Caco-2 (cell line): Measurements from ENCODE around the gene VTI1A. TPM values are rescaled to one million over a fixed set of nuclear protein-coding genes. Genes with fewer than 3 reads are reported as not detected.
"Not testable (repeated sequence)": the region's sequence is repeated elsewhere in the genome, so short reads cannot be mapped to it uniquely, and the experiment has no call there.

Source experiments
- BruUV-seq: library from RNA; stranded (reverse); fragments of 400-500 nt; replicated peaks from 2 replicates; lab custom pipeline; 2021; lab: Mats Ljungman, UMichigan
- CTCF ChIA-PET: fragments of 300-600 bp; sonication (Branson Sonifier 250); formaldehyde crosslinking; loops from one replicate; lab custom pipeline; 2022; ENCODE audit warnings: antibody characterized with exemption; lab: Charles Lee
- POLR2A ChIA-PET: fragments of 300-600 bp; sonication (Branson Sonifier 250); formaldehyde crosslinking; loops from one replicate; lab custom pipeline; 2022; ENCODE audit warnings: antibody characterized with exemption; lab: Charles Lee
- DNase-seq, 2 experiments: peaks; one replicate each; pipeline versions ENCODE4 v3.0.0 to v3.0.0-alpha.2; 2020 to 2022
- H3K27me3 ChIP-seq: replicated peaks from 2 replicates; pipeline ENCODE4 v1.6.0; 2011; ENCODE audit warnings: low read length; ENCODE audit not compliant: control insufficient read depth, insufficient read depth
- H3K36me3 ChIP-seq: 2 replicates; pipeline ENCODE4 v1.5.1; 2011; ENCODE audit warnings: low read length; ENCODE audit not compliant: control insufficient read depth, insufficient read depth
- H3K4me1 ChIP-seq: fragments of 250-450 bp; sonication (Bioruptor Pico); 2 replicates; pipeline ENCODE4 v1.5.1; 2020; ENCODE audit warnings: mild to moderate bottlenecking
- H3K4me3 ChIP-seq: 2 replicates; pipeline ENCODE4 v1.5.1; 2011; ENCODE audit warnings: low read depth, mild to moderate bottlenecking, control low read depth, low read length
- H3K9me3 ChIP-seq: fragments of 250-450 bp; sonication (Bioruptor Pico); 2 replicates; pipeline ENCODE4 v1.5.1; 2020; ENCODE audit warnings: mild to moderate bottlenecking, moderate library complexity
- H3K27ac Mint-ChIP-seq: one replicate; pipeline ENCODE4 v1.8.0; 2022; ENCODE audit warnings: mixed read lengths; ENCODE audit not compliant: unreplicated experiment
- H3K27me3 Mint-ChIP-seq: one replicate; pipeline ENCODE4 v1.8.0; 2022; ENCODE audit warnings: mixed read lengths; ENCODE audit not compliant: insufficient read depth, unreplicated experiment
- H3K36me3 Mint-ChIP-seq: one replicate; pipeline ENCODE4 v1.8.0; 2022; ENCODE audit warnings: mild to moderate bottlenecking, mixed read lengths; ENCODE audit not compliant: insufficient read depth, unreplicated experiment
- H3K4me1 Mint-ChIP-seq: one replicate; pipeline ENCODE4 v1.8.0; 2022; ENCODE audit warnings: low read depth, mixed read lengths; ENCODE audit not compliant: unreplicated experiment
- H3K4me3 Mint-ChIP-seq: one replicate; pipeline ENCODE4 v1.8.0; 2022; ENCODE audit warnings: mild to moderate bottlenecking, moderate library complexity, mixed read lengths; ENCODE audit not compliant: unreplicated experiment
- H3K9me3 Mint-ChIP-seq: one replicate; pipeline ENCODE4 v1.8.0; 2022; ENCODE audit warnings: mixed read lengths; ENCODE audit not compliant: unreplicated experiment
- intact Hi-C: fragments of 100-400 bp; cut with micrococcal nuclease; formaldehyde crosslinking; loops from one replicate; pipeline ENCODE4 v1.10.0; 2022; ENCODE audit not compliant: unreplicated experiment
- total RNA-seq: library from RNA; stranded (reverse); gene quantifications from 2 replicates; pipeline ENCODE4 v1.2.3, GENCODE V29; 2022
- TF ChIP-seq, protein P1 (sequence below), 2 experiments: fragments of 200-600 bp in 1 of 2; IDR thresholded peaks; 1 replicate in 1 of 2; 2 replicates in 1 of 2; pipeline versions ENCODE4 v1.5.1 to v1.8.0; 2011 to 2022; ENCODE audit warnings: antibody characterized with exemption in 1 of 2, control low read depth in 1 of 2, inconsistent platforms in 1 of 2, low read depth in 1 of 2, low read length in 1 of 2, mild to moderate bottlenecking in 1 of 2, moderate library complexity in 1 of 2; ENCODE audit not compliant: insufficient read depth in 1 of 2, severe bottlenecking in 1 of 2, unreplicated experiment in 1 of 2

Gene VTI1A
- total RNA-seq, 1 experiment from 2014 or later: 45.6 TPM

DNA sequence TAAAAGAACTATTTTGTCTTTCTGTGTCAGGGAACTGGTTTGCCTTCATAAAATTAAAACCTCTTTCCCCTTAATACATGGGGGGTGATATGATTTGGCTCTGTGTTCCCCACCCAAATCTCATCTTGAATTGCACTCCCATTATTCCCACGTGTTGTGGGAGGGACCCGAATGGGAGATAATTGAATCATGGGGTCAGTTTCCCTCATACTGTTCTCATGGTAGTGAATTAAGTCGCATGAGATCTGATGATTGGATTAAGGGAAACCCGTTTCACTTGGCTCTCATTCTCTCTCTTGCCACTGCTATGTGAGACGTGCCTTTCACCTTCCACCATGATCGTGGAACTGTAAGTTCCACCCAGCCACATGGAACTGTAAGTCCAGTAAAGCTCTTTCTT, 142.1 kb downstream of the VTI1A start:
- Mint-ChIP-seq H3K27me3 (no peaks in the 10 kb centered on the region), H3K36me3 (no peaks in the 10 kb centered on the region), H3K4me3 (no peak overlapping the region), H3K4me1 (peaks cover 9% of the 10 kb centered on the region), H3K27ac (no peak overlapping the region), H3K9me3 (no peaks in the 10 kb centered on the region)
- ChIA-PET POLR2A (interaction anchor here (0.6 to 0.7 kb wide), 2 partner anchors 98 to 187 kb away, joined by 7 to 13 read pairs; no protein-coding TSS in a partner anchor), CTCF (interaction anchor here (0.6 kb wide), 2 partner anchors 52 to 627 kb away, joined by 4 to 5 read pairs; no protein-coding TSS in a partner anchor)
- DNase-seq: no peak
- H3K36me3 ChIP-seq: no peaks in the 10 kb centered on the region
- no peak overlapping the region for H3K4me3 ChIP-seq
- no peaks in the 10 kb centered on the region for H3K27me3 ChIP-seq
- H3K9me3 ChIP-seq: no peaks in the 10 kb centered on the region
- 0 out of 2 replicates have a peak, but pooled peaks cover 4% of the 10 kb centered on the region for H3K4me1 ChIP-seq
- TF ChIP-seq, protein P1, sequence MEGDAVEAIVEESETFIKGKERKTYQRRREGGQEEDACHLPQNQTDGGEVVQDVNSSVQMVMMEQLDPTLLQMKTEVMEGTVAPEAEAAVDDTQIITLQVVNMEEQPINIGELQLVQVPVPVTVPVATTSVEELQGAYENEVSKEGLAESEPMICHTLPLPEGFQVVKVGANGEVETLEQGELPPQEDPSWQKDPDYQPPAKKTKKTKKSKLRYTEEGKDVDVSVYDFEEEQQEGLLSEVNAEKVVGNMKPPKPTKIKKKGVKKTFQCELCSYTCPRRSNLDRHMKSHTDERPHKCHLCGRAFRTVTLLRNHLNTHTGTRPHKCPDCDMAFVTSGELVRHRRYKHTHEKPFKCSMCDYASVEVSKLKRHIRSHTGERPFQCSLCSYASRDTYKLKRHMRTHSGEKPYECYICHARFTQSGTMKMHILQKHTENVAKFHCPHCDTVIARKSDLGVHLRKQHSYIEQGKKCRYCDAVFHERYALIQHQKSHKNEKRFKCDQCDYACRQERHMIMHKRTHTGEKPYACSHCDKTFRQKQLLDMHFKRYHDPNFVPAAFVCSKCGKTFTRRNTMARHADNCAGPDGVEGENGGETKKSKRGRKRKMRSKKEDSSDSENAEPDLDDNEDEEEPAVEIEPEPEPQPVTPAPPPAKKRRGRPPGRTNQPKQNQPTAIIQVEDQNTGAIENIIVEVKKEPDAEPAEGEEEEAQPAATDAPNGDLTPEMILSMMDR (IDR thresholded peaks at IDR 0.05; ENCODE audit: insufficient read depth in 1 of 2, low read depth in 1 of 2, low read length in 1 of 2, severe bottlenecking in 1 of 2, unreplicated experiment in 1 of 2): no peak
- intact Hi-C loops: no loop called here
- no TSS peak for BruUV-seq

DNA sequence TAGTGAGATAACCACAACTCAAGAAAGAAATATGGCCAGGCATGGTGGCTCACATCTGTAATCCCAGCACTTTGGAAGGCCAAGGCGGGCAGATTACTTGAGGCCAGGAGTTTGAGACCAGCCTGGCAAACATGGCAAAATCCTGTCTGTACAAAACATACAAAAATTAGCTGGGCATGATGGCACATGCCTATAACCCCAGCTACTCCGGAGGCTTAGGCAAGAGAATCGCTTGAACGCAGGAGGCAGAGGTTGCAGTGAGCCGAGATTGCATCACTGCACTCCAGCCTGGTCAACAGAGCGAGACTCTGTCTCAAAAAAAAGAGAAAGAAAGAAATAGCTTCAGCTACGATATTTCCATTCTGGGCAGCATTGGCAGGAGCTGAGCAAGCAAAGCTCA, 143.8 kb downstream of the VTI1A start:
- POLR2A ChIA-PET, H3K9me3 Mint-ChIP-seq: not testable (repeated sequence)

DNA sequence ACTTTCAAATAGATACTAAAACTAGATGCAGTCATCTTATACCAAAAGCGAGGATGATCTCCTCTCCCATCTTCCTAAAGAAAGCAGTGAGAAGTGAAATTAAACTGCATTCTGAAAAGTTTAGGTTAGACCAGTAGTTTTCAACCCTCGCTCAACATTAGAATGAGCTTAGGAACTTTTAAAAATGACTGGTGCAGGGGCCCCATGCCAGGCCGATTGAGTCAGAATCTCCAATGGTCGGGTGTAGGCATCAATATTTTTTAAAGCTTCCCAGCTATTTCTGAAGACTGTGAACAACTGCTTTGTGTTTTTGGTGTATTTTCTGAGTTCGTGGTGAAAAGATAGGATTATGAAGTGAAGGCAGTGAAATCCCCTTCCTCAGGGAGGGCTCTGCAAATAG, 146.0 kb downstream of the VTI1A start:
- Histone ChIP-seq H3K4me1 (0 out of 2 replicates have a peak, but pooled peaks cover 1% of the 10 kb centered on the region), H3K4me3 (no peak overlapping the region), H3K9me3 (no peaks in the 10 kb centered on the region), H3K36me3 (no peaks in the 10 kb centered on the region), H3K27me3 (no peaks in the 10 kb centered on the region)
- DNase-seq: no peak
- TF ChIP-seq, protein P1 (IDR thresholded peaks at IDR 0.05; ENCODE audit: insufficient read depth in 1 of 2, low read depth in 1 of 2, low read length in 1 of 2, severe bottlenecking in 1 of 2, unreplicated experiment in 1 of 2): no peak
- no TSS peak for BruUV-seq
- intact Hi-C loops: no loop called here
- Mint-ChIP-seq H3K36me3 (no peaks in the 10 kb centered on the region), H3K27me3 (no peaks in the 10 kb centered on the region), H3K9me3 (no peaks in the 10 kb centered on the region), H3K4me1 (no peaks in the 10 kb centered on the region), H3K27ac (no peak overlapping the region), H3K4me3 (no peak overlapping the region)
- ChIA-PET CTCF (no interaction called here), POLR2A (no interaction called here)

More for the DNA sequence above, 143.8 kb downstream of the VTI1A start:
- H3K4me3 Mint-ChIP-seq, H3K27ac Mint-ChIP-seq, intact Hi-C loops, BruUV-seq, H3K27me3 ChIP-seq, H3K4me1 Mint-ChIP-seq, H3K36me3 Mint-ChIP-seq, H3K27me3 Mint-ChIP-seq, H3K9me3 ChIP-seq, H3K4me1 ChIP-seq, H3K36me3 ChIP-seq, H3K4me3 ChIP-seq, DNase-seq, CTCF ChIA-PET: not testable (repeated sequence)
